Suppressor macrophage treated with lipopolysaccharide for 1 hour (primary cell): ENCODE results near the gene ASXL1.

ENCODE experiments used
- DNase-seq, 3 donors: peaks; one replicate each; pipeline ENCODE4 v3.0.0-alpha.2; 2020 to 2022

ASXL1 gene

DNA sequence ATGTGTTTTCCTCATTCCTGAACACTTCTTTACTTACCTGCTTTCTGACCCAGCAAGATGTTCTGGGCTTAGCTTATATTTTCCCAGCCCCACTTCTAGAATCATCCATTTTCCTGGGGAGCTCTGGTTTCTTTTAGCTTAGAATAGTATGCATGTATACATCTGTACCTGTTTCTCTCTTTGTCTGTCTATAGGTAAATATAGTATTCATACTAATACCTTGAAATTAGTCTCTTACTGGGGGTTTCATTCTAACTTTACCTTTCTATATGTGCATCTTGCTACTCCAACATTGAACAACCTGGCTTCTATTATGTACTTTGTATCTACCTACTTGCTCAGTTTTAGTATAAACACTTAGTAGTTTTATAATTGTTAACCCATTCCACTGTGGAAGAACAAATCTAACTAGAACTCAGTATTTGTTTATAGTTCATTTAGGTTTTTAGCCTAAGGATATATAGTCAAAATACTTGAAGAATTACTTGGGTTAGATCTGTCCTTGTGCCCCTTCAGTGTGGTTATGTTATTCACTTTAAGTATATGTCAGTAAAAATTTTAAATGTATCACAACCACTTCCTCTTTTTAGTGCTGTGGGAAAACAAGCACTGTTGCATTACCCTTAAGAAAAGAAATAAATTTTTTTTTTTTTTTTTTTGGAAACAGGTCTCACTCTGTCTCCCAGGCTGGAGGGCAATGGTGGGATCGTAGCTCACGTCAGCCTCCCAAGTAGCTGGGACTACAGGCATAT is 54.0 kb downstream of the ASXL1 start:
- DNase-seq, result peak; percentile 18 to 67 (median 61)

DNA sequence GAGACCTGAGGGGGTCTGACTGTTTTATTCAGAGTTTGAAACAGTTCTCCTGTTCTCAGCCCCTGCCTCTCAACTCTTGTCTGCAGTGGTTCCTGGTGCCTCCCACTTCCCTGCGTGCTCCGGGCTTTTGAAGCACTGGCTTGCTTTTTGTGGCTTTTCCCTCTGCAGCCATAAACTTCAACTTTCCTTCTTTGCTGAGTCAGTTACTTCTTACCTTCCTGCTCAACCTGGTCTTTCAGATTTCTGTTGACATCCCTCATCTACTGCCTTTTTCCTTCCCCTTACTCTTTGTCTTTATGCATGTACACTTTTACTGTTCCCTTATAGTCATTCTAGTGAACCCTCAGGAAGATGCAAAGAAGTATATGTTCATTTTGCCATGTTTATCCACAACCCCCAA is 57.4 kb downstream of the ASXL1 start:
- no peak for DNase-seq

DNA sequence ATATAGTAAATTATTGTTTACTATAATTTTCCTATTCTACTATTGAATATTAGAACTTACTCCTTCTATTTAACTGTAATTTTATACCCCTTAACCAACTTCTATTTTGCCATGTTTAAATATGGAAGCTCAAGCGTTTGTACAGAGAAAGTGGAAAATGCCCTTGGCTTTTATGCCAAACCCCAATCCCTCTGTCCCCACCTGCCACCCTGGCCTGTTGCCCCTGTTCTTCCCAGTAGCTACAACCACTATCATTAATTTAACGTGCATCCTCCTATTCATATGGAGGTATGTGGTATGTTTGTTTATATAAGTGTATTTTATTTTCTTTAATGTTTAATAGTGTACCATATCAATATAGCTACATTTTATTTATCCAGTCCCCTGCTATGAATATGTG is 58.1 kb downstream of the ASXL1 start:
- no peak for DNase-seq

DNA sequence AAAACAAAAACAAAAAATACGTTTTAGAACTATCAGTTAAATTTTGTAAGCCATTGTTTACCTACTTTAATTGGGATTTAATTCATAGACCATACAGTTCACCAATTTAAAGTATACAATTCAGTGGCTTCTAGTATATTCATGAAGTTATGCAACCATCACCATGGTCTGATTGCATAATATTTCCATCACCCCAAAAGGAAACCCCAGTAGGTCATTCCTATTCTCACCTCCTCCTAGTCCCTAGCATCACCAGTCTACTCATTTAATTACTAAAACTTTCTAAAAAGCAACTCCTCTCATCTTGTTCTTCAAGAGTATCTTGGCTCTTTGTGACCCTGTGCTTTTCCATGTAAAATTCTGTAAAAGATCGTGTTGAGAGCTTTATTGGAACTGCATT is 60.2 kb downstream of the ASXL1 start:
- DNase-seq, result peak in 2 of 3 donors; percentile 16 to 35

DNA sequence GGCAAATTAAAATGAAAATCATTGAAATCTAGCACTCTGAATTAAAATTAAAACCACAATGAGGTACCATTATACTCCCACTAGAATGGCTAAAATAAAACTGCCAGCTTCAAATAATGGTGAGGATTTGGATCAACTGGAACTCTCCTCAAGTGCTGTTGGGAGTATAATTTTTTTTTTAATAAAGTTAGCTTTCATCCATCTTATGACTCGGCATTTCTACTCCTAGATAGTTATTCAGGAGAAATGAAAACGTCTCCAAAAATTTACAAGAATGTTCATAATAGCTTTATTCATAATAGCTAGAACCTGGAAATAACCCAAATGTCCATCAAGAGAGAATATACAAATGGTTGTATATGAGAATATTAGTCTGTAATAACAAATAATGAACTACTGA is 63.2 kb downstream of the ASXL1 start:
- DNase-seq, result no peak

DNA sequence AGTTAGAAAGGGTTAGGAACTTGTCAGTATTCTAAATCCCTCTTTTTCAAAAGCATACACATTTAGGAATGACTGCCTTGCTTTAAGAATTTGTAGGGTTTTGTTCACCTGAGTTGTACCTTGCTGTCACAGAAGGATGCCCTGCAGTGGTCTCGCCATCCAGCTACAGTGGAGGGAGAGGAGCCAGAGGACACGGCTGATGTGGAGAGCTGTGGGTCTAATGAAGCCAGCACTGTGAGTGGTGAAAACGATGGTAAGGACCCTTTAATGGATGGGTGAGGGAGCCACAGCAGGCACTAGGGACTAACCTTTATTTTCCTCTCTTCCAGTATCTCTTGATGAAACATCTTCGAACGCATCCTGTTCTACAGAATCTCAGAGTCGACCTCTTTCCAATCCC is 69.9 kb downstream of the ASXL1 start:
- DNase-seq, result no peak

DNA sequence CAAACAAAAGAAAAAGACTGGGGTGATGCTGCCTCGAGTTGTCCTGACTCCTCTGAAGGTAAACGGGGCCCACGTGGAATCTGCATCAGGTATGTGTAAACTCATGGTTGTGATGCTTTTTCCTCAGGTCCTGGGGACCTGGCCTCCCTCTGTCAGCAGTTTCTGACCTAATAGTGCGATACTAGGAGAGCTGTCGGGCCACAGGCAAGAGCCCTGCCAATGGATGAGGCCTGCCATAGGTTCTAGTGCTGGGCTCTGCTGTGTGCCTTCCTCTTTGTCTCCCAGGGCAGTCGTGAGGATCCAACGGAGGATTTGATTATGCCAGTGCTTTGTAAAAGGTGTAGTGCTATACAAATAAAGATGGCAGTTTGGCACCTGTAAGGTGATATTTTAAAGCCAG is 71.2 kb downstream of the ASXL1 start:
- no peak for DNase-seq

DNA sequence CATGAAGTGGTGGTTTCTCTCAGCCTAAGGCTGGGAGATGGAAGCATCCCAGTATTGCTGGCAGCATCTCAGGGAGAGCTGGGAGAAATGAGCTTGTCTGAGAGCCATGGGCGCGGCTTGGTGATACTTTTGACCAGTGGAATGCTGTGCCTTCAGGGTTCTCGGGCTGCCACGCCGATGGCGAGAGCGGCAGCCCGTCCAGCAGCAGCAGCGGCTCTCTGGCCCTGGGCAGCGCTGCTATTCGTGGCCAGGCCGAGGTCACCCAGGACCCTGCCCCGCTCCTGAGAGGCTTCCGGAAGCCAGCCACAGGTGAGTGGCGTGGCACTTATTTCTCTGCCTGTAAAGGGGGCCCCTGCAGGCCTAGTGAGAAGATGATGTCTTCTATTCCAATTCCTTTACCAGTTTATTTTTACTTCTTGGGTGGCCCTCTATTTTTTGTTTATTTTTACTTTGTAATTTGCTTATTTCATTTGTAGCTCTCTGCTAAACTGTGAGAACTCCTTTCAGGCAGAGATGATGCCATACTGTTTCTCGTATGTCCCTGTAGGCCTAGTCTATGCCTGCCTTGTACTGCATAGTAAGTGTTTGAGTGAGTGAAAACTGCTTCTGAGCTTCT is 71.7 kb downstream of the ASXL1 start:
- no peak for DNase-seq

DNA sequence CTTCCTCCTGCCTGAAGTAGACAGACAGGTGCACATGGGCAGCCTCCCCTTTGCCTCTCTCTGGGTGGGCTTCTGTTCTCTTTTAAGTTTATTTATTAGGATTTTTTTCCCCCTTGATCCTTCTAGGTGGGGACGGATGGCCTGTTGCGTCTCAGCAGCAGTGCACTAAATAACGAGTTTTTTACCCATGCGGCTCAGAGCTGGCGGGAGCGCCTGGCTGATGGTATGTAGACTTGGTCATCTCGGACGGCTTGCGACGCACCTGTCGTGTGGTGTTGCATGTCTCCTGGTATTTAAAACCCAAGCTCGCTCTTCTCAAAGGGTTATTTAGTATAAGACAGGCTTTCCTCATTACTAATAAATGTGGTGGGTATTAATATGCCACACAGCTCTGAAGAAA is 73.3 kb downstream of the ASXL1 start:
- DNase-seq, result no peak

DNA sequence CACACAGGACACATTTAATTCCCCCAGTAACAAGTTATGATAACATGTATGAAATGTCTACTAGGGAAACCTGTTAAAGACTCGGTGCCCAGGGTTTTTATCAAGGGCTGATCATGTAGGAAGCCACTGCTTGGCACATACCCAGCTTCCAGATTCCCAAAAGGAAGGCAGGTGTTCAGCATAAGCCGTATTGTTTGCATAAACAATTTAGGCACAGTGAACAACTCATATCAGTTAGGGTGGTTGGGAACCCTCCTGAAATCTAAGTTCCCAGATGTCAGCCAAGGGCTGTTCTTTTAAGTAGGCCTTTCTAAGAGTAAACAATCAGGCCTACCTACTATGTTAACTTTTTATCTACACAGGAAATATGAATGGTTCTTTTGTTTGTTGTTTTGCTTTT is 74.1 kb downstream of the ASXL1 start:
- no peak for DNase-seq

DNA sequence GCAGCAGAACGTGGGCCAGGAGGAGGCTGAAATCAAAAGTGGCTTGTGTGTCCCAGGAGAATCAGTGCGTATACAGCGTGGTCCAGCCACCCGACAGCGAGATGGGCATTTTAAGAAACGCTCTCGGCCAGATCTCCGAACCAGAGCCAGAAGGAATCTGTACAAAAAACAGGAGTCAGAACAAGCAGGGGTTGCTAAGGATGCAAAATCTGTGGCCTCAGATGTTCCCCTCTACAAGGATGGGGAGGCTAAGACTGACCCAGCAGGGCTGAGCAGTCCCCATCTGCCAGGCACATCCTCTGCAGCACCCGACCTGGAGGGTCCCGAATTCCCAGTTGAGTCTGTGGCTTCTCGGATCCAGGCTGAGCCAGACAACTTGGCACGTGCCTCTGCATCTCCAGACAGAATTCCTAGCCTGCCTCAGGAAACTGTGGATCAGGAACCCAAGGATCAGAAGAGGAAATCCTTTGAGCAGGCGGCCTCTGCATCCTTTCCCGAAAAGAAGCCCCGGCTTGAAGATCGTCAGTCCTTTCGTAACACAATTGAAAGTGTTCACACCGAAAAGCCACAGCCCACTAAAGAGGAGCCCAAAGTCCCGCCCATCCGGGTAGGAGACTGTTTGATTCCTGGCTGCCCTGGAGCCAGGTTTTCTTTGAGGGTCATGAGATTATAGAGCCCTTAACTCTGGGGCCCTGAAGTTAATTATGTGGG is 75.3 kb downstream of the ASXL1 start:
- DNase-seq, result no peak

DNA sequence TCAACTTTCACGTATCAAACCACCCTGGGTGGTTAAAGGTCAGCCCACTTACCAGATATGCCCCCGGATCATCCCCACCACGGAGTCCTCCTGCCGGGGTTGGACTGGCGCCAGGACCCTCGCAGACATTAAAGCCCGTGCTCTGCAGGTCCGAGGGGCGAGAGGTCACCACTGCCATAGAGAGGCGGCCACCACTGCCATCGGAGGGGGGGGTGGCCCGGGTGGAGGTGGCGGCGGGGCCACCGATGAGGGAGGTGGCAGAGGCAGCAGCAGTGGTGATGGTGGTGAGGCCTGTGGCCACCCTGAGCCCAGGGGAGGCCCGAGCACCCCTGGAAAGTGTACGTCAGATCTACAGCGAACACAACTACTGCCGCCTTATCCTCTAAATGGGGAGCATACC is 76.3 kb downstream of the ASXL1 start:
- no peak for DNase-seq

DNA sequence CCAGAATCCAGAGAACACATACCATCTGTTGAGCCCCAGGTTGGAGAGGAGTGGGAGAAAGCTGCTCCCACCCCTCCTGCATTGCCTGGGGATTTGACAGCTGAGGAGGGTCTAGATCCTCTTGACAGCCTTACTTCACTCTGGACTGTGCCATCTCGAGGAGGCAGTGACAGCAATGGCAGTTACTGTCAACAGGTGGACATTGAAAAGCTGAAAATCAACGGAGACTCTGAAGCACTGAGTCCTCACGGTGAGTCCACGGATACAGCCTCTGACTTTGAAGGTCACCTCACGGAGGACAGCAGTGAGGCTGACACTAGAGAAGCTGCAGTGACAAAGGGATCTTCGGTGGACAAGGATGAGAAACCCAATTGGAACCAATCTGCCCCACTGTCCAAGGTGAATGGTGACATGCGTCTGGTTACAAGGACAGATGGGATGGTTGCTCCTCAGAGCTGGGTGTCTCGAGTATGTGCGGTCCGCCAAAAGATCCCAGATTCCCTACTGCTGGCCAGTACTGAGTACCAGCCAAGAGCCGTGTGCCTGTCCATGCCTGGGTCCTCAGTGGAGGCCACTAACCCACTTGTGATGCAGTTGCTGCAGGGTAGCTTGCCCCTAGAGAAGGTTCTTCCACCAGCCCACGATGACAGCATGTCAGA is 77.4 kb downstream of the ASXL1 start:
- no peak for DNase-seq

DNA sequence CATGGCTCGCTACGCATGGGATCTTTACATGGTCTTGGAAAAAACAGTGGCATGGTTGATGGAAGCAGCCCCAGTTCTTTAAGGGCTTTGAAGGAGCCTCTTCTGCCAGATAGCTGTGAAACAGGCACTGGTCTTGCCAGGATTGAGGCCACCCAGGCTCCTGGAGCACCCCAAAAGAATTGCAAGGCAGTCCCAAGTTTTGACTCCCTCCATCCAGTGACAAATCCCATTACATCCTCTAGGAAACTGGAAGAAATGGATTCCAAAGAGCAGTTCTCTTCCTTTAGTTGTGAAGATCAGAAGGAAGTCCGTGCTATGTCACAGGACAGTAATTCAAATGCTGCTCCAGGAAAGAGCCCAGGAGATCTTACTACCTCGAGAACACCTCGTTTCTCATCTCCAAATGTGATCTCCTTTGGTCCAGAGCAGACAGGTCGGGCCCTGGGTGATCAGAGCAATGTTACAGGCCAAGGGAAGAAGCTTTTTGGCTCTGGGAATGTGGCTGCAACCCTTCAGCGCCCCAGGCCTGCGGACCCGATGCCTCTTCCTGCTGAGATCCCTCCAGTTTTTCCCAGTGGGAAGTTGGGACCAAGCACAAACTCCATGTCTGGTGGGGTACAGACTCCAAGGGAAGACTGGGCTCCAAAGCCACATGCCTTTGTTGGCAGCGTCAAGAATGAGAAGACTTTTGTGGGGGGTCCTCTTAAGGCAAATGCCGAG is 78.2 kb downstream of the ASXL1 start:
- DNase-seq, result no peak

DNA sequence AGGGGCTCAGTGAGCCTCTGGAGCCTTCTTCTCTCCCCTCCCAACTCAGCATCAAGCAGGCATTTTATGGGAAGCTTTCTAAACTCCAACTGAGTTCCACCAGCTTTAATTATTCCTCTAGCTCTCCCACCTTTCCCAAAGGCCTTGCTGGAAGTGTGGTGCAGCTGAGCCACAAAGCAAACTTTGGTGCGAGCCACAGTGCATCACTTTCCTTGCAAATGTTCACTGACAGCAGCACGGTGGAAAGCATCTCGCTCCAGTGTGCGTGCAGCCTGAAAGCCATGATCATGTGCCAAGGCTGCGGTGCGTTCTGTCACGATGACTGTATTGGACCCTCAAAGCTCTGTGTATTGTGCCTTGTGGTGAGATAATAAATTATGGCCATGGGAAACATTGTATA is 78.8 kb downstream of the ASXL1 start:
- DNase-seq, result no peak

DNA sequence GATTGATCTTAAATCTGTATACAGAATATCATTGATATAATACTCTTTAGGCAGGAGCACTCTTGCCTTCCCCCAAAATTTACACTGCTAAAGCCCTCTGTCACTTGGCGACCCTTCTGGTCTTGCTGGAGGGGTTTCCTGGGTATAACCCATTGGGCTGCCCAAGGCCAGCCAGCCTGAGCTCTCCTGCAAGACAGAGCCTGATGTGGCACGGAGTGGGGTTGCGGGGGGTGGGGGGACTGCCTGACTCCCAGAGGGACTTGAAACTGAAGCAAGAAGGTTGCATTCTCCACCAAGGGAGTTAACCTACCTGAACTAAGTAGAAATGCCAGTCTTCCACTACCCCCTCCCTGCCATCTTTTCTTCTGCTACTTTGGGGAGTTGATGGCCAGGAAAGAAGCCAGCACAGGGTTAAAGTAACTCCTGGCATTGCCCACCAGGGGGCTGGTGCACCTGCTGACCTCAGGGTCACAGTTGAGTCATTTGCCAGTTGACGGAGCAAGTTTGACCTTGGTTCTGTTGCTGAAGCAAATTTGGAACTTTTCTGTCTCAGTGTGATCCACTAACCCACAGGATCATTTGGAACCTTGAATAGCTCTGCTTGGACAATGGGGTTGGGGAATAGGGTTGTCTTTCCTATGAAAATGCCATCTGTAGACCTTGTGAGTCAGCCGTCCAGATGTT is 79.4 kb downstream of the ASXL1 start:
- DNase-seq, result peak in 2 of 3 donors; percentile 25 to 27

DNA sequence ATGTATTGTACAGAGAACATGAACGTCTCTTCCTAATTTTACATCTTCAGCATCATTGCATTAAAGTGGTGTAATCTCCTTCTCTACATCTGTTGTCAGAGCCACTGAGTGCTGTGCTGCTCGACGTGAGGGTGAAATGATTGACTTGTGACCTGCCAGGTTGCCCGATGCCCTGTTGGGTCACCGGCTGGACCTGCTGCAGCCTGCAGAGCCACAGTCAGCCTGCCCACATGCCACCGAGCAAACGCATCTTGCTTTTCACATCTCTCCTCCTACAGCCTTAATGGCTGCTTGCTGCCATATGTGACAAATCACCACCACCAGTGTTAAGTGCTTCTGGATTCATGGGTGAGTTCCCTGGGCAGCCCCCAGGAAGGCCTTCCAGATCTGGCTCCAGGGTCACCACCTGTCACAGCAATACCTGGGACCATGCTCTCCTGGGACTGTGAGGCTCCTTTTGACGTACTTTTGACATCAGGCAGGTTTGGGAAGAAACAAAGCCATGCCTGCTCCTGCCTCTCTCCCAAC is 80.3 kb downstream of the ASXL1 start:
- DNase-seq, result no peak

DNA sequence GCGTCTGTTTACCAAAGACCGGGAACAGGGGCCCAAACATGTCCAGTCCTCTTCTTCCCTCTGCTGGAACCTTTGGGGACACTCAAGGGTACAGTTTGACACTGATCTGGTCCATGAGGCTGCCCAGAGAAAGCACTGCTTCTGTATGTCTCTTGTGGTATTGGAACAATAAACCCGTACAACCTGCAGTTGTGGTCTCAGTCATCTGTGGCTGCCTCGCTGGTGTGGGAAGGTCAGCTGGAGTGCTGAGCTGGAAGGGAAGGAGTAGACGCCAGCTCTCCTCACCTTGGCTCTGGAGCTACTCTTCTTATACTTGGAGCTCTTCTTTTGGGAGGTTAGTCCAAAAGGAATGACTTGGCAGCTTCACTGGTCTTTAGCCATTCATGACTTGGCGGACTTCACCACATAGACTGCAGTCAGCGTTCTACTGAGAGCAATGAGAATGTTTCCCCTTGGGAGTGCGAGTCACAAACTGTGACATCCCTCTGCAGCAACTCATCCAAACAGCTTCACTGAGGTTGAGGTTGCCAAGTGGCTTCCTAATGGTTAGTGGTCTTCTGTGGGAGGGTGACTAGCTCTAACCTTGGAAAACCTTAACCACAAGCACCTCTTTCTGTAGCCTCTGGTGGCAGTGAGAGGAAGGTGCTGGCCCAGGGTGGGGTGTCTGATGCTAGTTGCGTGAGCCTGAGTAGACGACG is 81.2 kb downstream of the ASXL1 start:
- DNase-seq, result peak in 1 of 3 donors; percentile 38

DNA sequence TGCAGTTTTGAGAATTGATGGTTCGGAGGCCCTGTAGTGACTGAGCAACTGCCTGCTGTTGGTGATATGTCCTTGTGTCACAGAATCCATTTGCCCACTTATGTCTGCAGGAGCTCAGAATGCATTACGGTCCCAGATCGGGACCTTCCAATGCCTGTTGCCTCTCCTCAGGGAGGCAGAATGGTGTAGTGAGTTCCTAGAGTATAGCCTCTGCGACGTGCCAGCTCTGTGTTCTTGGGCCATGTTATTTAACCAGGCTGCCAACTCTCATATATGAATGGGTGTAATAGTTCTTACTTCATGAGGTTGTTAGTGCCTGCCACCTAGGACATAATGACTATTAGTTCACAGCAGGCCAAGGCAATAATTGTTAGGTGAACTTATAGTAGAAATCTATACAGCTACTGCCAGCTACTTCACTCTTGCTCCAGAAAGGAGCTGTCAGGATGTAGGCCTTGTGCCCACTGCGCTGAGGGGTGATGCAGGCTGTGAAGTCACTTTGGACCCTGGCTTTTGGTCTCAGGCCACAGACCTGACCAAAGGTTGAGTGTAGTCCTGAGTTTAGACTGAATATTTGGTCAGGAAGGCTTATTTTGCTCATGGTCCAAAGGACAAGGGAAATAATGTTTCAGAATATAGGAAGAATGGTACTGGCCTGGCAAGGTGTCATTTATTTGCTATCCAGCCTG is 82.1 kb downstream of the ASXL1 start:
- no peak for DNase-seq

DNA sequence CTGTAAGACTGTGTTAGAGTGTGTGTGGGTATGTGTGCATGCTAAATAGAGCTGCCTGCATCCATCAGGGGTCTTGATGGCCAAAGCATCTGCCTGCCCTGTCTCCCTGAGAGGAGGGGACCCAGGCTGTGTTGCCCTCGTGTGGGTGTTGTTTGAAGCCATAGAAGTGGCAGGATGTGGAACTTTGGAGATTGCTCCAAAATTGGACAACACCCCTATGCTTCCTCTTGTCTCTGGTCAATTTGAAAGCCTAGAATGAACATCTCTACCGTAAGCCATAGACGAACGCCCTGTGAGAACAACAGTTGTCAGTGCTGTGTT is 82.6 kb downstream of the ASXL1 start:
- no peak for DNase-seq

DNA sequence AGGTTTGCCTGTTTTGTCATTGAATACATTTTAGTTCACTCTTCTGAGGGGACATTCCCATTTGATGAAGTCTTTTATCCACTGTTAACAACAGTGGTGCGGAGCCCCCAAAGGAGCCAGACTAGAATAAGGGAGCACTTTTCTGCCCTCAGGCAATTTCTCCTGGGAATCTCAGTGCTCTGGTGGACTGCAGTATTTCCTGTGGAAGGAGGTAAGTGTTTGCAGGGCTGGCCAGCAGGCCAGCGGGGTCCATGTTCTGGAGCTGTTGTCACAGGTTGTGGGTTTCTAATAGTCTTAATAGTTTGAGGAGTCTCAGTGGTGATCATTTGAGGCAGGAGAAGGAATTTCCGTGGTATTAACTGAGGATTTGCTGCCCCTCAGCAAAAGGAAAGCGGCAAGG is 83.5 kb downstream of the ASXL1 start:
- no peak for DNase-seq
